ENCODE measurements around the gene HTRA3. TPM values are rescaled to one million over a fixed set of nuclear protein-coding genes. Genes with fewer than 3 reads are reported as not detected.

HTRA3 gene
- total RNA-seq, 4 donors from 2014 or later: 1.8 to 13.0 (median 6.6) TPM

GRCh38 chr4:8285143-8285975, 15.8 kb downstream of the HTRA3 start:
- Histone ChIP-seq H3K27me3 (no peaks in the 10 kb centered on the region), H3K9me3 (no peaks in the 10 kb centered on the region), H3K36me3 (no peaks in the 10 kb centered on the region), H3K27ac (no peak overlapping the region), H3K4me1 (peaks cover 0 to 15% (median 8%) of the 10 kb centered on the region in 3 donors), H3K4me3 (no peak overlapping the region)
- intact Hi-C loops (cut with DNase I): no loop called here
- WGBS, 2 donors: 69 to 77% methylated on average over 13 to 14 of the region's 16 CpGs
- TF ChIP-seq CTCF (IDR thresholded peaks at IDR 0.05): no peak
- no peak for TF ChIP-seq POLR2A (IDR thresholded peaks at IDR 0.05)
- no peak for DNase-seq

GRCh38 chr4:8285976-8286718, 16.6 kb downstream of the HTRA3 start:
- no peak for DNase-seq
- H3K9me3 ChIP-seq: no peaks in the 10 kb centered on the region
- no peak overlapping the region for H3K4me3 ChIP-seq
- intact Hi-C loops (cut with DNase I): no loop called here
- H3K36me3 ChIP-seq: no peaks in the 10 kb centered on the region
- TF ChIP-seq CTCF (IDR thresholded peaks at IDR 0.05): no peak
- no peak for TF ChIP-seq POLR2A (IDR thresholded peaks at IDR 0.05)
- H3K27ac ChIP-seq: no peak overlapping the region
- WGBS, 2 donors: 91 to 93% methylated on average over 3 to 8 of the region's 23 CpGs
- H3K27me3 ChIP-seq: no peaks in the 10 kb centered on the region
- H3K4me1 ChIP-seq: peaks cover 0 to 11% (median 5%) of the 10 kb centered on the region in 3 donors

GRCh38 chr4:8286719-8287342, 17.3 kb downstream of the HTRA3 start:
- intact Hi-C loops (cut with DNase I): no loop called here
- H3K4me1 ChIP-seq: peaks cover 0 to 4% (median 0%) of the 10 kb centered on the region in 3 donors
- H3K4me3 ChIP-seq: no peak overlapping the region
- H3K9me3 ChIP-seq: no peaks in the 10 kb centered on the region
- no peaks in the 10 kb centered on the region for H3K36me3 ChIP-seq
- TF ChIP-seq CTCF (IDR thresholded peaks at IDR 0.05) (no peak), POLR2A (IDR thresholded peaks at IDR 0.05) (no peak)
- H3K27me3 ChIP-seq: no peaks in the 10 kb centered on the region
- H3K27ac ChIP-seq: no peak overlapping the region
- no peak for DNase-seq
- 86 to 90% methylated on average over 2 to 9 of the region's 15 CpGs for WGBS, 2 donors

GRCh38 chr4:8287343-8288280, 18.1 kb downstream of the HTRA3 start:
- intact Hi-C loops (cut with DNase I): no loop called here
- TF ChIP-seq CTCF (IDR thresholded peaks at IDR 0.05): no peak
- TF ChIP-seq POLR2A (IDR thresholded peaks at IDR 0.05): no peak
- no peaks in the 10 kb centered on the region for H3K36me3 ChIP-seq
- no peak for DNase-seq
- H3K9me3 ChIP-seq: no peaks in the 10 kb centered on the region
- no peak overlapping the region for H3K4me3 ChIP-seq
- 82 to 84% methylated on average over 8 to 14 of the region's 18 CpGs for WGBS, 2 donors
- no peak overlapping the region for H3K27ac ChIP-seq
- H3K4me1 ChIP-seq: no peaks in the 10 kb centered on the region
- H3K27me3 ChIP-seq: no peaks in the 10 kb centered on the region

Data from esophagus squamous epithelium (tissue), 5 donors.